Stimulated activated CD4-positive, alpha-beta T cell treated with anti-CD3 and anti-CD28 coated beads, Interleukin-15, amount 100 ng/mL, for 48 hours (primary cell): ENCODE results near the gene STRN3.
A peak's percentile ranks its signal among the peaks of the same experiment; 100 is the strongest.
"Not testable (repeated sequence)": the region's sequence is repeated elsewhere in the genome, so short reads cannot be mapped to it uniquely, and the experiment has no call there.

ENCODE experiments used
- DNase-seq, 2 donors: peaks; one replicate each; pipeline ENCODE4 v3.0.0-alpha.2; 2020; ENCODE audit warnings: low read depth in 2 of 2

The STRN3 gene

GRCh38 chr14:30969796-30970195 is 56.4 kb downstream of the STRN3 start:
- peak; percentile 22 to 23 for DNase-seq

DNA sequence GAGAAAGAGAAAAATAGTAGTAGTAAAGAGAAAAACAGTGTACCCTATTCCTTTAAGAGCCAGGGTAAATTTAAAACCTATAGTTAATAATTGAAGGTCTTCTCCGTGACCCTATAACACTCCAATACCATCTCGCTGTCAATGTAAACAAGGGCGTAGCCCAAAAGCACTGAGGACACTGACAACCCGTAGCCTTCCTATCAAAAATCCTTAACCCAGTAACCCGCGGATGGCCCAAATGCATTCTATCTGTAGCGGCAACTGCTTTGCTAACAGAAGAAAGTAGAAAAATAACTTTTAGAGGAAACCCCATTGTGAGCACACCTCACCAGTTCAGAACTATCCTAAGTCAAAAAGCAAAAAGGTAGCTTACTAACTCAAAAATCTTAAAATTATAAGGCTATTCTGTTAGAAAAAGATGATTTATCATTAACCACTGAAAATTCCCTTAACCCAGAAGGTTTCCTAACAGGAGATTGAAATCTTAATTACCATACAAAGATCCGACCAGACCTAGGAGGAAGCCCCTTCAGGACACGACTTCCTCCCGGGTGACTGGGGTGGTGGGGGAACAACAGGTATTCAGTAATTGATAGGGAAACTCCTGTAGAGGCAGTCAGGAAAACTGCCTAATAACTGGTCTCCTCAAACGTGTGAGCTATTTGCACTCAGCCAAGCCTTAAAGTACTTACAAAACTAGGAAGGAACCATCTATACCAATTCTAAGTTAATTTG is 58.6 kb downstream of the STRN3 start:
- not testable (repeated sequence) for DNase-seq

DNA sequence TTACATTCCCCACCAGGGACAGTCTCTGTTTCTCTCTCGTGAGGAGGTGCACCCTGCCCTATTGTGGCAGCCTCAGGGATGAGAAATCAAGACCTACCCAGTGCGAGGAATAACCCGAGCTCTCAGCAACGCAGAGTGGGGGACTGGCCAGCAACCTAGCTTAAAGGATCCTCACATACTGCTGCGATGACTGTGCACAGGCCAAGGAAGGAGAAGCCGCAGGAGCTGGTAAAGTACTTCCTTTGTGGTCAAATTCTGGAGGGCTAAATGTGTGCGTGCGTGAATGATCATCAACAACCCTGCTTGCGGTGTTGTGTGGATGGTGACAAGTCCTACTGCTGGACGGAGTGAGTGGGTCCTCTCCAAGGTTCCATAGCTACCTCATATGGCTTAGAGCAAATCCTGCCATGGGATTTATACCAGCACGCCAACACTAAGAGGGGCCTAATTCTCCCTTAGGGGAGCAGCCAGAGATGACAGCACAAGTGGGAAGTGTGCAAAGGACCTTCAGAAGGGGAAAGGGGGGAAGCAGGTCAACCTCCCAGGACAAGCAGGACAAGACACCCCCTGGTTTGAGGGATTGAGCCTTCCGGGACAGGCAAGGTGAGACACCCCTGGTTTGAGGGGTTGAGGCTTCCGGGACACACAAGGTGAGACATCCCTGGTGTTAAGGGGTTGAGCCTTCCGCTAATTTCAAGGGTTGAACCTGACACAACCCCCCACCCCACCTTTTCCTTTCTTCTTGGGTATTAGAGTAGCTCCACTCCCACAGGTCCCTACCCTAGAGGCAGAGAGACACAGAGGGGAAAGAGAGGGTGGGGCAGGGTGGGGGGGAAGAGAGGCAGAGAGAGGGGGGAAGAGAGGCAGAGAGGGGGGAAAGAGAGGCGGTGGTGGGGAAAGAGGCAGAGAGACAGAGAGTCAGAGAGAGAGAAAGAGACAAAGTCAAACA is 59.5 kb downstream of the STRN3 start:
- DNase-seq = no peak

DNA sequence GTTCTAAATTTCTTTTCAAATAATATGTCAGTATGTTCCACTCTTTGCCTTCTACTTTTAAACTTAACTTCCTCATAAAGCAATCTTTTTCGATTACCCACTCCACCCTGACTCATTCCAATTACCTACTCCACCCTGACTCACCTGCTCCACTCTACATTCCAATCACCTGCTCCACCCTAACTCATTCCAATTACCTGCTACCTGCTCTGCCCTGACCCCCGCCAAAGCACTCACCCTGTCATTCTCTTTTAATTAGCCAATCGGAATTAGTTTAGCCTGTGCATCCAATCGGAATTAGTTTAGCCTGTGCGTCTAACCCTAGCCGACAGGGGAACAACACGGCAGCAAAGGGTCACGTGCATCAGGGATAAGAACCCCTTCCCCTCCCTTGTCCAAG is 60.3 kb downstream of the STRN3 start:
- not testable (repeated sequence) for DNase-seq

- DNase-seq = not testable (repeated sequence)
Observed at GRCh38 chr14:30962537-30962936, 63.6 kb downstream of the STRN3 start.

DNA sequence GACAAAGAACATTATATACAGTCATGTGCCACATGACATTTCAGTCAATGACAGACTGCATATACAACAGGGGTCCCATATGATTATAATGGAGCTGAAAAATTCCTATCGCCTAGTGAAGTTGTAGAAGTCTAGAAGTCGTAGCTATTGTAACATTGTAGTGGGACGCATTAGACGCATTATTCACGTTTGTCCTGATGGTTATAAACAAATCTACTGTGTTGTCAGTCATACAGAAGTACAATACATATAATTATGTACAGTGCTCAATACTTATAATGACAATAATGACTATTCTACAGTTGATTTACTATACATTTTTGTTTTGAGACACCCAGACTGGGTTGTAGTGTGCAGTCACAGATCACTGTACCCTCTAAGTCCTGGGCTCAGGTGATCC is 64.8 kb downstream of the STRN3 start:
- no peak for DNase-seq

DNA sequence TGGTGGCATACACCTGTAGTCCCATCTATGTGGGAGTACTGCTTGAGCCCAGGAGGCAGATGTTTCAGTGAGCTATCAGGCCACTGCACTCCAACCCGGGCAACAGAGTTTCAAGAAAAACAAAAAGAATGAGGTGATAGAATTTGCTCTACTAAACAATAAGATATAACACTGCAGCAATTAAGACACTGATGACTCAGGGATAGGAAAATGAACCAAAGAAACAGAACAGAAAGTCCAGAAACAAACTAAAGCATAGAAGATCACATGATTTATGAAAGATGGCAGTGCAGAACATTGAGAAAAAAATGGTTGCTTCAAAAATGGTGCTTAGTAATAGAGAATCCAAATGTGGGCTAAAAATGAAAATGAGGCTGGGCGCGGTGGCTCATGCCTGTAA is 66.0 kb downstream of the STRN3 start:
- no peak for DNase-seq

- DNase-seq = no peak
Observed at GRCh38 chr14:30958555-30959407, 67.4 kb downstream of the STRN3 start.

GRCh38 chr14:30957813-30958370 is 68.3 kb downstream of the STRN3 start:
- no peak for DNase-seq

DNA sequence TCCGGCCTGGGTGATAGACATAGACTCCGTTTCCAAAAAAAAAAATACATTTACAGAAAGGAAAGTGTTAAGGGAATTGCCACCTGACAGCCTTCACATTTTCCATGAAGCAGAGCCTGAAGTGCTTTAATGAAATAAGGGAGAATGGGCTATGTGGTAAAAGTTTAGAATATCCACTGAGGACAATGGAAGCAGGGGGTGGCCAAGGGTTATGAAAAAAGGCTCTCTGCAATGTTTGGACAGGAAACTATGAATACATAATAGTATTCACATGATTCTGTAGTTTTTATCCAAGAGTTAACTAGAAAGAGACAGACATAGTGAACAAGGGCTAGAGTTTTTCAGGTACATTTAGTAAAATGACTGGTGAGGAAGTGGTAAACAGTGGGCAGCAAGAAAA is 76.5 kb downstream of the STRN3 start:
- no peak for DNase-seq

- DNase-seq = no peak
Observed at GRCh38 chr14:30943694-30944093, 82.5 kb downstream of the STRN3 start.

DNA sequence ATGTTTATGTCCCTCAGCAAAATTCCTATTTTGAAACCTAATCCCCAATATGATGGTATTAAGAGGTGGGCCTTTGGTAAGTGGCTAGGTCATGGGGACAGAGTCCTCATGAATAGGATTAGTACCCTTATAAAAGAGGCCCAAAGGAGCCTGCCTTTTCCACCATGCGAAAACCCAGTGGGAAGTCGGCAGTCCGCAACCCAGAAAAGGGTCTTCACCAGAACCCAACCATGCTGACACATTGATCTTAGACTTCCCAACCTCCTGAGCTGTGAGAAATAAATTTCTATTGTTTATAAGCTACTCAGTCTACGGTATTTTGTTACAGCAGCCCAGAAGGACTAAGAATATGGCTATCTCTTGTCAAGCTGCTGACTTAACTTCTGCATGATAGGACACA is 85.3 kb downstream of the STRN3 start:
- no peak for DNase-seq

- DNase-seq = no peak
Observed at GRCh38 chr14:30938617-30939016, 87.6 kb downstream of the STRN3 start.

DNA sequence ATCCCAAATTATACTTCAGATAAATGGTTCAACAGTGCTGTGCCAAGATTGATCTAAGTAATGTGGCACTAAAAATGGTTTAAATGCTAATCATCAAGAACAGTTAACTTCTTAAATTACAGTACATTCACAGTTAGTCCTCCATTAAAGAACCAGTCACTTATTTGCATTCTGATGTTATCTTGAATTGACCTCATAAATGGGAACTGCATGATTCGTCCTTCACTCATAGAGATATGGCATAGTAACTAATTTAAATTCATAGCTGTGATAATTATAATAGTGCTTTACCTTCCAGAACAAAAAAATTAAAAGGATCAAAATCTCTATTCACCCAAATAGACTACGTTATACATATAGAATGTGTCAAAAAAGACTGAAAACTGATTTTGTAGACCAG is 90.7 kb downstream of the STRN3 start:
- DNase-seq = no peak

DNA sequence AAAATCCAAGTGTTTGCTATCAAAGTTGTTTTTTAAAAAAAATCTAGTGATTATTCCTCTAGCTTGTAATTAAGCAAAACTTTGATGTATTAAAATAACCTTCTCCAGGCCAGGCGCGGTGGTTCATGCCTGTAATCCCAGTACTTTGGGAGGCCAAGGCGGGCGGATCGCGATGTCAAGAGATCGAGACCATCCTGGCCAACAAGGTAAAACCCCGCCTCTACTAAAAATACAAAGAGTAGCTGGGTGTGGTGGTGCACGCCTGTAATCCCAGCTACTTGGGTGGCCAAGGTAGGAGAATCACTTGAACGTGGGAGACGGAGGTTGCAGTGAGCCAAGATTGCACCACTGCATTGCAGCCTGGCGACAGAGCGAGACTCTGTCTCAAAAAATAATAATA is 92.2 kb downstream of the STRN3 start:
- DNase-seq = not testable (repeated sequence)

GRCh38 chr14:30928462-30928861 is 97.7 kb downstream of the STRN3 start:
- DNase-seq = no peak

- DNase-seq = no peak
Observed at GRCh38 chr14:30925254-30925653, 100.9 kb downstream of the STRN3 start.

DNA sequence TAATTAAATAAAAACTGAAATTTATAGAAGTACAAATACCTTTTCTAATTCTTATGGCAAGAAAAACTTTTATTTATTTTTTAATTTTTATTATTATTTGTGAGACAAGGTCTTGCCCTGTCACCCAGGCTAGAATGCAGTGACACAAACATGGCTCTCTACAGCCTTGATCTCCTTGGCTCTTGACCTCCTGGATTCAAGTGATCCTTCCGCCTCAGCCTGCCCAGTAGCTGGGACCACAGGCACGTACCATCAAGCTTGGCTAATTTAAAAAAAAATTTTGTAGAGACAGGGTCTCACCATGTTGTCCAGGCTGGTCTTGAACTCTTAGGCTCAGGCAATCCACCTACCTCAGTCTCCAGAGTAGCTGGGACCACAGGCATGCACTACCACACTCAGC is 104.4 kb downstream of the STRN3 start:
- DNase-seq = no peak

GRCh38 chr14:30921305-30921704 is 104.9 kb downstream of the STRN3 start:
- DNase-seq = no peak

GRCh38 chr14:30915596-30915995 is 110.6 kb downstream of the STRN3 start:
- no peak for DNase-seq

DNA sequence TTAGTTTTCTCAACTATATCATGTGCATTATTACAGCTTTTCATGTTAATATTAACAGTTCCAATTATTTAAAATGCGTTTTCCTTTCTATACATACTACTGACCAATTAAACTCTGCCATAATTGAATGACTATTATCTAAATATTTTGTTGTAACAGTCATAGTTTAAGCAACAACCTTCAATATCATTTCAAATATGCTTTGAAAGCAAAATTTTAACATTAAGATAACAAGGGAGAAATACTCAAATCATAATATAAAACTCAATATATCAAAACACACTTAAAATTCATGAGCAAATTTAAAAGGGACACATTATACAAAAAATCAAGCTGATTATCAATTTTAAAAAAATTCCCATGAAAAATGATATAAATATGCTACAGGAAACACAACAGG is 111.4 kb downstream of the STRN3 start:
- no peak for DNase-seq

DNA sequence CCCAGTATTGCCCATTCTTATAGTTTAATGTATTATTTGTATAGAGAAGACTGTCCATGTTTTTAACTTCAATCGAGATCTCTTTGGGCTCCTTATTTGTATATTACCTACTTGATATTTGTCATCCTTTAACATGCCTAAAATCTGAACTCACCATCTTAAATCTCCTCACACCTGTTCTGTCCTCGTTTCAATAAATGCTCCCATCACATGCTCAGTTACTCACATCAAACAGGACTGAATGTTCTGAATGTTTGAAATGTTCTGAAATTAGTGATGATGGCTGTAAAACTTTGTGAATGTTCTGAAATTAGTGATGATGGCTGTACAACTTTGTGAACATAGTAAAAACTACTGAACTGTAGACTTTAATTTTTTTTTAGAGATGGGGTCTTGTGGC is 117.4 kb downstream of the STRN3 start:
- DNase-seq = no peak
